ENCODE results near the gene SLC35G3.

DNA sequence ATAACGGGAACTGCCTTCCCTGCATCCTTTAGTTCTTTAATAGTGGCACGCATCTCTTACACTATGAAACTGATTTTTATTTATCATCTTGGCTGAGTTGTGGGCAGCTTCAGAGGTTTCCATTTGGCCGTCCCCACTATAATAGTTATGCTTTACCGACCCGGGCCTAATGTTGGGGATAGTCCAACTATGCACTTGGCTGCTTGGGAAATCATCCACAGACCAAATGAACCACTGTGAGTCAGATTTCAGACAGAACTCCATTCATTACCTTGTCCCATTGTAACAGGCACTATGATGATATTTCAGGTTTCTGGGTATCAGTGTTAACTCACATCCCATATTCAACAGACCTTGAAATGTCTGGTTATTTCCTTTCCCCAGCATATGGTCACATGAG, 42.6 kb upstream of the SLC35G3 start:
- TF ChIP-seq, protein P1, sequence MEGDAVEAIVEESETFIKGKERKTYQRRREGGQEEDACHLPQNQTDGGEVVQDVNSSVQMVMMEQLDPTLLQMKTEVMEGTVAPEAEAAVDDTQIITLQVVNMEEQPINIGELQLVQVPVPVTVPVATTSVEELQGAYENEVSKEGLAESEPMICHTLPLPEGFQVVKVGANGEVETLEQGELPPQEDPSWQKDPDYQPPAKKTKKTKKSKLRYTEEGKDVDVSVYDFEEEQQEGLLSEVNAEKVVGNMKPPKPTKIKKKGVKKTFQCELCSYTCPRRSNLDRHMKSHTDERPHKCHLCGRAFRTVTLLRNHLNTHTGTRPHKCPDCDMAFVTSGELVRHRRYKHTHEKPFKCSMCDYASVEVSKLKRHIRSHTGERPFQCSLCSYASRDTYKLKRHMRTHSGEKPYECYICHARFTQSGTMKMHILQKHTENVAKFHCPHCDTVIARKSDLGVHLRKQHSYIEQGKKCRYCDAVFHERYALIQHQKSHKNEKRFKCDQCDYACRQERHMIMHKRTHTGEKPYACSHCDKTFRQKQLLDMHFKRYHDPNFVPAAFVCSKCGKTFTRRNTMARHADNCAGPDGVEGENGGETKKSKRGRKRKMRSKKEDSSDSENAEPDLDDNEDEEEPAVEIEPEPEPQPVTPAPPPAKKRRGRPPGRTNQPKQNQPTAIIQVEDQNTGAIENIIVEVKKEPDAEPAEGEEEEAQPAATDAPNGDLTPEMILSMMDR (optimal IDR thresholded peaks at IDR 0.05 in 1 of 3, IDR thresholded peaks at IDR 0.05 in 1 of 3, conservative IDR thresholded peaks at IDR 0.05 in 1 of 3; ENCODE audit: extremely low read depth in 1 of 3, insufficient read depth in 2 of 3, low read length in 3 of 3), result no peak
- TF ChIP-seq EZH2 (IDR thresholded peaks at IDR 0.05; ENCODE audit: low read length), result no peak

Data from keratinocyte (primary cell).